Hepatic stellate cell (primary cell): ENCODE data around the gene SNX32.
A peak's percentile ranks its signal among the peaks of the same experiment; 100 is the strongest.

Experiments
- DNase-seq: peaks from one replicate; pipeline ENCODE4 v3.0.0; 2011; ENCODE audit warnings: low spot score

The SNX32 gene

DNA sequence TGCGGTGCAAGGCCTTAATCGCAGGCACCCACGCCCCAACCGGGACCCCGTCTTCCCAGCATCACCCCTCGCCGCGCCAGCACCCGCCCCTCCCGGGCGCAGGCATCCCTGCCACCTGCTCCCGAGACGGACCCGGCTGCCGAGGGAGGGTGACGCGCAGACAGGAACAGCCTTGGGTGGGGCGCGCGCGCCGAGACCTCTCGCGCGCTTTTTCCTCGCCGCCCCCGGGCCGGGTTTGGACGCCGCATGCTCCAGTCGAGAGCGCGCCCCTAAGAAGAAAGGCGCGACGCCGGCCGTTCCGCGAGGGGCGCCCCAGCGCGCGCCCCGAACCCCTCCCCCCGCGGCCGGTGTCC lies 23.7 kb downstream of the SNX32 start:
- DNase-seq = no peak

DNA sequence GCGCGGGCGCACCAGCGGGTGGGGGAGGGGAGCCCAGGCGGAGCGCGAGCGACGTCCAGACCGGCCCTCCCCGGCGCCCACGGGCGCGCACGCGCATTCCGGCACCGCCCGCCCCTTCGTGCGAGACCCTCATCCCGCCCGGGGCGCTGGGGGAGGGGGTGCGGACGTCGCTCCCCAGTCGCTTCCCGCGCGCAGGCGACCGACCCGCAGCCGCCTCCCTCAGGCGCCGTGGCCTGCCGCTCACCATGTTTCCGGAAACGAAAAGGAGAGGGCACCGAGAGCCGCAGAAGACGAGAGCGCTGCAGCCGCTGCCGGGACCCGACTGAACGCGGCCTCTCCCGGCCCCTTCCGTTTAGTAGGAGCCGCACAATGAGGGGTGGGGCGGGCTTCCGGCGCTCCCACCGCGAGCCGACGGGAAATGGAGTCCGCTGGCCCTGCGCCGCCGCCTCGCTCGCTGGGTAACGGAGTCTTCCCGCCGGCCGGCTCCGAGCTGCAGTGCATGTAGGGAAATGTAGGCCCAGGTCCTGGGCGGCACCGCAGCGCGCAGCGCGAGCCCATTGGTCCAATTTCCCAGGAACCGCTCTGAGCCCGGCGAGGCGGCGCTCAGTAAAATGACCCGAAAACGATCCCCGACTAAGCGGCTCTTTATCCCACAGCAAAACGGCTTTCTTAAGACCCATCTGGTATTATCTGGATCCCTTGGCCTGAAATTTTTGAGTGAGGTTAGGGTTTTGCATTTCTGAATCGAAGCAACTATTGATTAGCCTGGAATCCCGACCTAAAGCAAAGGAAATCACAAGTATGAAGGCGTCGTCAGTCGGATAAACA lies 24.3 kb downstream of the SNX32 start, which contains the start of gene CFL1:
Gene CFL1 (minus strand): TSS at position 328 of the 828 bp plus-strand sequence. CDS start 81 bp downstream, at position 247.
- peak; percentile 94 for DNase-seq

DNA sequence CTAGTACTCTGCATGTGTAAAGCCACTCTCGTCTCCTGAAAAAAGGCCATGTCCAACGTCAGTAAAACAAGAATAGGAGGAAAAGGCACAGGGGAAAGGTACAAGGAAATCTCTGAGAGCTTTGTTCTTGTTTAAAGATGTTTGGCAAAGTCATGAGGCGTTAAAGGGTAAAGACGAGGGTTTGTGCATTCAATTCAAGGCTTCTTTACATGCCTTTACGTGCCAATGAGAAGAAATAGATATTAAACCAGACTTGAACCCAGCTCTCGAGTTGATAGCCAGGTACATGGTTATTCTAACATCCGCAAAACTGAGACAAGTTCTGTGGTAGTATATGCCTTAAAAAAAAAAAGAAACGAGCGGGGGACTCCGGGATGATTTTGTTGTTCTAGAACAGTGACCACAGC lies 24.9 kb downstream of the SNX32 start:
- DNase-seq = no peak

DNA sequence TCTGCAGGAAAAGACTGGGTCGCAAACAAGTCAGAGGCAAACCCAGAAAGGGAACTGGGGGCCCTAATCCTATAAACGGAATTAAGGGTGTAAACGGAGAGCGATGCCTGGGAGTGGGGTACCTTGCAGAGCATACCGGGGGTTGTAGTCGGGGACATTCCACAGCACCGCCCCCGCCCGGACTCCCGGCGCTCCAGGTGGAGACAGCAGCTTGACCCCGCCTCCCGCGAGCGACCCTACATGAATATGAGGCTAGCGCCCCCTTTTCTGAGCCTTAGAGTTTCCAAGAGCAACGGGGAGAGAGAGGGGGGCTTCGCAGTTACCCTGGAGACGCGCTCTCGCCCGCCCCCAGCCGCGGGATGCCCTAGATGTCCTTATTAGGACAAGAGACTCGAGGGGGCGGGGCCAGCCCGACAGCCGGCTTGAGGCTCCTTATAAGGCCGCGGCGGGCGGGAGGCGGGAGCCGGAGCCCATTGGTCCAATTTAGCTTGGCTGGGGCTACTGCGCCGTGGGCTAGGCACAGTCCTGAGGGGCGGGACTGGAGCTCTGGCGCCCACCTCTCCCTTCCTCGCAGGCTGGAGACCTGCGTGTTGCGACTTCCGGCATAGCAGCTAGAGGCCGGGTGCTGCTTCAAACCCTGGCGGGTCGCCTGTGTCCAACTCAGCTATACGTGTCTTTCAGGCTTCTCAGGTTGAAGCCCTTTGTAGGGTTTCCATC lies 25.5 kb downstream of the SNX32 start:
- DNase-seq = peak; percentile 97

DNA sequence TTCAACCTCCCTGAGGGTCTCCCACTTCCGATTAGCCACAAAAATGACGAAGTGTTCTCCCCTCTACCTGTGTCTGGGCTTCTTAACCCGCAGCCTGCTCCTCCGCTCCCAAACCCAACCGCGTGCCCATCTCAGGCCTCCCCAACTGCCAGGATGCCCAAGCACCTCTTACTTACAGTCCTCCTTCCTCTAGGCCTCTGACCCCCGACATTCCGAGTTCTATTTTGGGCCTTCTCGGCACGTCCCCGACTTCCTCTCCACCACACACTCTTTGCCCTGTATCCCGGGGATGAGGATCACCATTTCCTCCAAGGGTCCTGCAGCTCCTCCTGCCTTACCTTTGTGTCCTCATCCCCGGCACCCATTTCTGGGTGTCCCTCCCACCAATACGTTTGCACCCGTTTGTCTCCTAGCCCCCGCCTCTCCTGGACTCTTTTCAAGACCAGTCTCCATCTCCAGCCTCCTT lies 26.1 kb downstream of the SNX32 start:
- no peak for DNase-seq

DNA sequence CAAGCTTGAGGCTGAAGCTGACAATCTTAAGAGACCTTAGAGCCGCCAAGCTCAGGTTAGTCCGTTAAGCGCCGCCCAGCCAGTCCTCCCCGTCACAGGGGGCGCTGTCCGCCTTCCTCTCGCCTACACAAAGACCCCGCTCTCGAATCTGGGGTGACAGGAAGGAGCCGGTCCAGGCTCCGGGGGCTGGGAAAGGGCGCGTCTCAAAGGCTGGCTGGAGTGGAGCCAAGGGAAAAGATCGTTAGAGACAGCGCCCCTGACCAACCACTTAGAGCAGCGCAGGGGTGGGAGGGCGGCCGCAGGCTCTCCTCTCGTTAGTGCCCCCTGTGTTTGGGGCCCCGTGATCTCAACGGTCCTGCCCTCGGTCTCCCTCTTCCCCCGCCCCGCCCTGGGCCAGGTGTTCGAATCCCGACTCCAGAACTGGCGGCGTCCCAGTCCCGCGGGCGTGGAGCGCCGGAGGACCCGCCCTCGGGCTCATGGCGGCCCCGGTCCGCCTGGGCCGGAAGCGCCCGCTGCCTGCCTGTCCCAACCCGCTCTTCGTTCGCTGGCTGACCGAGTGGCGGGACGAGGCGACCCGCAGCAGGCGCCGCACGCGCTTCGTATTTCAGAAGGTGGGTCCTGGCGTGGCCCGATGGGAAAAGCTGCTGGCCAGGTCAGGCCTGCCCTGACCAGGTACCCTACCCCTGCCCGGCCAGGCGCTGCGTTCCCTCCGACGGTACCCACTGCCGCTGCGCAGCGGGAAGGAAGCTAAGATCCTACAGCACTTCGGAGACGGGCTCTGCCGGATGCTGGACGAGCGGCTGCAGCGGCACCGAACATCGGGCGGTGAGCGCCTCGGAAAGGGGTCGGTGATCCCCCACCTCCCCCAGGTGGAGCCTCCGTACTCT lies 26.8 kb downstream of the SNX32 start, which contains the start of gene MUS81:
Gene MUS81 (plus strand): TSS at position 156 of the 887 bp plus-strand sequence. CDS start 321 bp downstream, at position 477.
- peak; percentile 96 for DNase-seq

DNA sequence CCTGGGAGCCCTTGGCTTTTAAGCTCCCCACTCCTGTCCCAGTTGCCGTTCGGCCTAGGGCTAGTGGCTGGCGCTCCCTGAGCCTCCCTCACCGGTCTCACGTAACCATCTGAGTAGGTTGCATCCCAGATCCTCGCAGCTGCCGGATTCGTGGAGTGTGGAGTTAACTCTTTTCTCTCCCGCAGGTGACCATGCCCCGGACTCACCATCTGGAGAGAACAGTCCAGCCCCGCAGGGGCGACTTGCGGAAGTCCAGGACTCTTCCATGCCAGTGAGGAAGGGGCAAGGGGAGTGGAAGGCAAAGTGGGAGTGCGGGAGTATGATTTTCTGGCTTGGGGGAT lies 27.4 kb downstream of the SNX32 start:
- DNase-seq = no peak

DNA sequence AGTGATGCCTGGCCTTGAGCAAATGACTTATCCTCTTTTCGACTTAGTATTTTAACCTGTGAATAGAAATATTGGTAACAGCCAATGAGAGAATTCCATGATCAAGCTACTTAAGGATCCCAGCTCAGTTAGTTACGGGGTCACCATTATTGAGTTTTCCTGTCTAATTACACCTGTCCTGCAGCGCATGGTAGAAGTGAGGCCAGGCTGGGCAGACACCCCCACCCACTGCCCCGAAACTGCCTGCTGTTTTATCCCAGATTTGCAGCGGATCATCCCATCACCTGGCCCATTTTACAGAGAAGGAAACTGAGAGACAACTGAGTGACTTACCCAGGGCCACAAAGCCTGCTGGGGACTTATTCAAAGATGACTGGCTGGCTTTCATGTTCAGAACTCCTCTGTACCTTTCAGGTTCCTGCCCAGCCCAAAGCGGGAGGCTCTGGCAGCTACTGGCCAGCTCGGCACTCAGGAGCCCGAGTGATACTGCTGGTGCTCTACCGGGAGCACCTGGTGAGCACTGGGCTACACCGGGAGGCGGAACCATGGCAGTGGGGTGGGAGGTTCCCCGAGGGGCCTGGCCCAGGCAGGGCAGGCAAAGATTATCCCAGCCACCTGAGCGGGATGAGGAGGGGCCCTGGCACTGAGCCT lies 27.9 kb downstream of the SNX32 start:
- no peak for DNase-seq

DNA sequence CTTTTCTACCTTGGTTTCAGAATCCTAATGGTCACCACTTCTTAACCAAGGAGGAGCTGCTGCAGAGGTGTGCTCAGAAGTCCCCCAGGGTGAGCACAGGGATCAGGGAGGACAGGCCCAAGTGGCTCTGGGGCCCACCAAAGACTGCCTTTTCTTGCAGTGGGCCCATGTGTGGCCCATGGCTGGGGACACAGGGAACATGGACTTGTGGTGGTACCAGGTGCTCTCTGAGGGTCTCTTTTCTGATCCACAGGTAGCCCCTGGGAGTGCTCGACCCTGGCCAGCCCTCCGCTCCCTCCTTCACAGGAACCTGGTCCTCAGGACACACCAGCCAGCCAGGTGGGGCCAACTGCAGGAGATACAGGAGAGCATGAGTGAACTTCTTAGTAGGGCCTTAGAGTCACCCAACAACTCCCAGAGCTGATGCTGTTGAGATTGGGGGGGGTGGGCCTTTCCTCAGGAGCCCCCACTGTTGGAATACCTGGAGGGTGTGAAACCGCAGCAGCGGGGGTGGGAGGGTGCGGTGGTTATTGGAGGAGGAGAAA lies 28.5 kb downstream of the SNX32 start:
- no peak for DNase-seq

DNA sequence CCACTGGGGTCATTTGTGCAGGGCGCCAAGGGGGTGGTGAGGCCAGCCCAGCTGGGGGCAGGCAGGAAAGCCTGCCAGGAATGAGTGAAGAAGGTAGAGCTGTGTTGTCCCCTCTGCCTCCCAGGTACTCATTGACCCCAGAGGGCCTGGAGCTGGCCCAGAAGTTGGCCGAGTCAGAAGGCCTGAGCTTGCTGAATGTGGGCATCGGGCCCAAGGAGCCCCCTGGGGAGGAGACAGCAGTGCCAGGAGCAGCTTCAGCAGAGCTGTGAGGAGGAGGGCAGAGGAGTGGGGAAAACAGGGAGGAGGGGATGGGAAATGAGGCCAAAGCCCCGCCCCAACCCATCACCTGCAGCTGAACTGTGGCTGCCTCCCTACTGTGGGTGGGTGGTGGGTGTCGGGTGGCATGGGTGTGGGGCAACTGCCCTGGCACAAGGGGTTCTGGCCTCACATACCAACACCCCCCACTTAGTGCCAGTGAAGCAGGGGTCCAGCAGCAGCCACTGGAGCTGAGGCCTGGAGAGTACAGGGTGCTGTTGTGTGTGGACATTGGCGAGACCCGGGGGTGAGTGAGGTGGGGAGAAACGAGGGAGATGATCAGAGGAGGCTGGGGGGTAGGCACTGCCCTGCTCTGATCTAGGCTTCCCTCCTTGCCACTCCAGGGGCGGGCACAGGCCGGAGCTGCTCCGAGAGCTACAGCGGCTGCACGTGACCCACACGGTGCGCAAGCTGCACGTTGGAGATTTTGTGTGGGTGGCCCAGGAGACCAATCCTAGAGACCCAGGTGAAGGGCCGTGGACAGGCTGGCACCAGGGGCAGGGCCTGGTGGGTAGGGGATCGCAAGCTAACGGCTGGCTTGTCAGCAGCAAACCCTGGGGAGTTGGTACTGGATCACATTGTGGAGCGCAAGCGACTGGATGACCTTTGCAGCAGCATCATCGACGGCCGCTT lies 29.5 kb downstream of the SNX32 start:
- no peak for DNase-seq

DNA sequence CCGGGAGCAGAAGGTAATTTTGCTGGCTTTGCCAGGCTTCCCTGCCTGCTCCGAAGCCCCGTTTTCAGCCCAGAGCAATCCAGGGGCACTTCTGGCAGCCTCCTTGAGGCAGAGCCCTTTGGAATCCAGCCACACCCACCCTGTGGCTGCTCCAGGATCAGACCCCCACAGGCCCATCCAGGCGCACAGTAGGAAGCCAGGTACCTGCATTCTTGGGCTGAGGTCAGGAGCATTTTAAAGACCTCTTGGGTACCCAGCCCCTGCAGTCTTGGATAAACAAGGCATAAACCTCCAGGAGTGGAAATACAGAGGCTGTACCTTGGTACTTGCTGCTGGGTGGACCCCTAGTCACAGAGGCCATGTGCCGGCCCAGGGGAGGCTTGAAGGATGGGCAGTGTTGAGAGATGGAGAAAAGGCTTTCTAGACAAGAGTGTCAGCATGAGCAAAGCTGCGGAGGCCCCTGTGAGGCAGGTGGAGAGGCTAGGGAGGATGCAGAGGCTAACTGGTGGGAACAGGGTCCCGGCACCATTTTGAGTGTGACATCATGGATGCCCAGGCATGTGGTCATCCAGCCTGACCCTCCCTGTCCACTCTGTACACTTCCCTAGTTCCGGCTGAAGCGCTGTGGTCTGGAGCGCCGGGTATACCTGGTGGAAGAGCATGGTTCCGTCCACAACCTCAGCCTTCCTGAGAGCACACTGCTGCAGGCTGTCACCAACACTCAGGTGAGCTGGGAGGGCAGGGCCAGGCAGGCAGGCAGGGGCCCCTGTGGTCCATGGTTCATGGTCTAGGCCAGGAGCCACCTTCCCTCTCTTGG lies 30.3 kb downstream of the SNX32 start:
- no peak for DNase-seq

DNA sequence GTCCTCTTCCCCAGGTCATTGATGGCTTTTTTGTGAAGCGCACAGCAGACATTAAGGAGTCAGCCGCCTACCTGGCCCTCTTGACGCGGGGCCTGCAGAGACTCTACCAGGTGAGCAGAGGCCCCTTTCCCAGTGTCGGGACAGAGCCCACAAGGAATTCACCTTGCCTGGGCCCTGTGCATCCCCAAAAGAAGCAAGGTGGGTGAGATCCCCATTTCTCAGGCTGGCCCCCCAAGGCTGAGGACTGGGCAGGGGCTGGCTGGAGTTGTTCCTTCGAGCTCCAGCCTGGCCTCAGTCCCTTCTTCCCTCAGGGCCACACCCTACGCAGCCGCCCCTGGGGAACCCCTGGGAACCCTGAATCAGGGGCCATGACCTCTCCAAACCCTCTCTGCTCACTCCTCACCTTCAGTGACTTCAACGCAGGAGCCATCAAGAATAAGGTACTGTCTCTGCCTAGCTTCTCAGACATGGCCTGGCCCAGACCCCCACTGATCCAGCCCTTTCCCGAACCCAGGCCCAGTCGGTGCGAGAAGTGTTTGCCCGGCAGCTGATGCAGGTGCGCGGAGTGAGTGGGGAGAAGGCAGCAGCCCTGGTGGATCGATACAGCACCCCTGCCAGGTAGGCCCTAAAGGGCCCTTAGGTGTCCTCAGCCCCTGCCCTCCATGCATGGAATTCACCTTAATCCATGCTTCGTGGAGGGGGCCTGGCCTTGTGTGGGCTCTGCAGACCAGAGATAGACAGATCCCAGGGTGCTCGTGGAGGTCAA lies 31.1 kb downstream of the SNX32 start:
- no peak for DNase-seq

DNA sequence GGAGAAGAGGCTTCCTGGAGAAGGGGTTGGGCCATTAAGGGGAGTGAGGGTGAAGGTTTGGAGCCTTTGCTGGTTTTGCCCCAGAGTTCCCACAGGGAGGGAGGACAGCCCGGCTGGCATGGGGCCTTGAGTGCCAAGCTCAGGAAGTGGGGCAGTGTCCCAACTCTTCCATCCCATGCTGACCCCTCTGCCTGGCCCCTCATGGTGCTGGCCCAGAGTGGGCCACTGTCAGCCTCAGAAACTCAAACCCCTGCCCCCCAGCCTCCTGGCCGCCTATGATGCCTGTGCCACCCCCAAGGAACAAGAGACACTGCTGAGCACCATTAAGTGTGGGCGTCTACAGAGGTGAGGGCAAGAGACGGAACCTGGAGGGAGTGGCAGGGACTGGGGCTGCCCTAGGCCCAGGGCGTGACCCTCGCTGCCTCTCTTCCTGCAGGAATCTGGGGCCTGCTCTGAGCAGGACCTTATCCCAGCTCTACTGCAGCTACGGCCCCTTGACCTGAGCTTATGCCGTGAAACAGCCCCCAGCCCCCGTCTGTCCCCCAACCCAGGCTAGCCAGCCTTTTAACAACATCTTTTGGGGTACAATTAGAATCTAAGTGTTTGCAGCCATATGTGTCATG lies 31.9 kb downstream of the SNX32 start:
- DNase-seq = no peak

DNA sequence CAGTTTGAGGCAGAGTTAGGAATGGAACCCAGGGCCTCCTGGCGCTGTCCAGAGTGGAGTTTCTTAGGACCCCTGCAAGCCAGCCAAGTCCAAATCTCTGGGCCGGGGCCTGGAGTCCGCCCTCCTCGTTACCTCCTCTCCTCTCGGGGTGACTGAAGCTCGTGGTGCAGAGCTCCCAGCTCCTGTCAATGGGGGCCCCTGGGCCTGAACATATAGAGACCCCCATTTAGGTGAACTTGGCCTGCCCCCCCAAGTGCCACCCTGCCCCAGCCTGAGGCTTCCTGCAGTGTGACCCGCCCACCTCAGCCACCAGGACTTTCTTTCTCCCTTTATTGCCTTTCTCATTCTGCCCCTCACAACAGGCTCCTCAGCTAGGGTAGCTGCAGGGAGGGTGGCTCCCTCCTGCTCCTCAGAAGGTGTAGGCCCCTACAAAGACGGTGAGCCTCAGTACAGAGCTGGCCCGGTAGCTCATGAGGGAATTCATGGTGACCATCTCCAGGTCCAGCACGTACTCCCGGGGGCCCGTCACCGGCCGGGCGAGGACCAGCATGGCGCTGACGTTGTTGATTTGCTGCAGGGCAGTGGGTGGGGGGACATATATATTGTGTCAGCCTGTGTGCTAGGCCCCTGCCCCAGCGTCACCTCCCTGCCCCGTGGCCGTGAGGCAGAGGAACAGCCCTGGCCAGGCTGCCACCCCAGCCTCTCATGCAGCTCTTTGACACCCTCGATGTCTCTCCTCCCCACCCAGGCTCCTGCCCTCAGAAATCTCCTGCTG lies 32.9 kb downstream of the SNX32 start:
- DNase-seq = no peak

DNA sequence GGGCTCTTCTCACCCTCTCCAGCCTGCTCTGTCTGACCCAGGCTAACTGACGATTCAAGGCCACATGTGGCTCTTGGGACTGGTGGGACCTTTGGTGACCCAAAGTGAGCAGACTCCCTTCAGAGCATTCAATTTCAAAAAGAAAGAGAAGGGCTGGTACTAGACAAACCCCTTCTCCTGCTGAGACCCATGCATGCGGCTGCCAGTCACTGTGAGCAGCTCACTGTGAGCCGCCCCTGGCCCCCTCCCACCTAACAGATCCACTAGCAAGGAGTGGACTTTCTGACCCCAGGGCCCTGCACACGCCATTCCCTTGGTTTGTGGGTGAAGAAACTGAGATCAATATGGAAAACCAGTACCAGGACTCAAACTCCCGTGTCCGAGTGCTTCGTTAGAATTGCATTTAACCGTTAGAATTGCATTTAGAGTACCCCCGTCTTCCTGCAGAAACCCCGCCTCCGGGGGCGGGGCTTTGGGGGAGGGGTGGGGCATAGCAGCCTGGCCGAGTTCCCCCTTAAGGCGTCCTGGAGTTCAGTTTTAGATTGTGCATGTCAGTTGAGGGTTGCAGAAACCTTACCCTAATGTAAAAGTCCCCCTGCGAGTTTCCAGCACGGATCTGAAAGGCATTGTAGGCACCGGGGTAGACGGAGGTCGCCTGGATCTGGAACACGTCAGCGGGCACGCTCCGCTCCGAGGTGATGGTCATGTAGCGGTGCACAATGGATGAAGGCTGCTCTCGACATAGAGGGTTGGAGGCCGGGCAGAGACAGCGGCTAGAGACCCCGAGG lies 33.7 kb downstream of the SNX32 start:
- no peak for DNase-seq

DNA sequence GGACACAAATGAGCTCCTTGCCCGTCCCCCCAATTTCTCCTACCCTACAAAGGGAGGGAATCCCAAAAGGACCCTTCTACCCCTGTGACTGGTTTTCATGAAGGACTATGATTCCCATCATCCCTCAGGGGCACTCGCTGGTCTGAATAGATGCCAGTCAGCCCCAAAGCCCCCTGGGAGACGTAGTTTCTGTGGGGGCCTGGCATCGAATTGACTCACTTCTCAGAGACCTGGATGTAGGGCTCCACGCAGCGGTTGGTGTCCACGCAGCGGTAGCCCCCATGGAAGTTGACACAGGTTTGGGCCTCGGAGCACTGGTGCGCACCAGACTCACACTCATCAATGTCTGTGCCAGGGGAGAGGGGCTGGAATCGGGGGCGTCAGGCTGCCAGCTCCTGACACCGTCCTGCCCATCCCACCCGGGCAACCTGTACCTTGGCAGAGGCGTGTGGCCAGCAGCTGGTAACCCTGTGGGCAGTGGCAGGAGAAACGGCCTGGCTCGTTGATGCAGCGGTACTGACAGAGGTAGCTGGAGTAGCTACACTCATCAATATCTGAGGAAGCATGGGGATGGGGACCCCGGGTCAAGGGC lies 34.4 kb downstream of the SNX32 start:
- no peak for DNase-seq
